ENCODE results near the gene MYO16.

MYO16 gene

DNA sequence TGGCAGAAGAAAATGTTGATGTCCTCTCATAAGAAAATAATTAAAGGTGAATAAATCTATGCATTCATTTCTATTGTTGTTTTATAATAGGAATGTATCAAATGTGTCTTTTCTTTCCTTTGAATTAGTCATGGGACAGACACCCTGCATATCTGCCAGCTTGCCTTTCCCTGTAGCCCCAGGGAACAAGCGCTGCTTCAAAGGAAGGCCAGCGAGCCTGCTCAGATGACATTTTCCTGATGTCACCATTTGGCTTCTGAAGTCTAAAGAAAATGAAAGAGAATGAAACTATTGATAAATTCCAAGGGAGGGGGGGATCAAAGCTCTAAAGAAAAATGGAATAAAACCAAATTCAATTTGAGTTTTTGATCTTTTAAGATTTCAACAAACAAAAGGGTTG is 582.2 kb downstream of the MYO16 start:
- no peak overlapping the region for H3K4me3 ChIP-seq (ENCODE audit: low read length)
- H3K27ac ChIP-seq (ENCODE audit: low read depth, low read length) = no peak overlapping the region
- no peaks in the 10 kb centered on the region for H3F3A ChIP-seq (ENCODE audit: control insufficient read depth, insufficient read depth)
- no peaks in the 10 kb centered on the region for H3K36me3 ChIP-seq (ENCODE audit: control insufficient read depth, low read length)
- H3K4me1 ChIP-seq (ENCODE audit: control insufficient read depth, low read length) = no peaks in the 10 kb centered on the region
- TF ChIP-seq EZH2phosphoT487 (IDR thresholded peaks at IDR 0.05; ENCODE audit: borderline replicate concordance, low read length) (no peak), CTCF (IDR thresholded peaks at IDR 0.05; ENCODE audit: low read depth, low read length, poor library complexity, severe bottlenecking) (no peak)
- no peaks in the 10 kb centered on the region for H3K27me3 ChIP-seq (ENCODE audit: control insufficient read depth, low read length)
- no peaks in the 10 kb centered on the region for H3K9me2 ChIP-seq (replicated peaks; ENCODE audit: control insufficient read depth, low read length)
- no peak overlapping the region for H3K4me2 ChIP-seq (ENCODE audit: low read length)
- no peaks in the 10 kb centered on the region for H3K79me2 ChIP-seq (ENCODE audit: control insufficient read depth, low read length)
- no peaks in the 10 kb centered on the region for H4K20me1 ChIP-seq (ENCODE audit: control insufficient read depth, insufficient read depth, low read depth, low read length)
- H3K9me3 ChIP-seq (ENCODE audit: control insufficient read depth, insufficient read depth, low read length) = no peaks in the 10 kb centered on the region

GRCh38 chr13:109212650-109213049 is 583.2 kb downstream of the MYO16 start:
- TF ChIP-seq EZH2phosphoT487 (IDR thresholded peaks at IDR 0.05; ENCODE audit: borderline replicate concordance, low read length) (no peak), CTCF (IDR thresholded peaks at IDR 0.05; ENCODE audit: low read depth, low read length, poor library complexity, severe bottlenecking) (no peak)
- H3K36me3 ChIP-seq (ENCODE audit: control insufficient read depth, low read length) = no peaks in the 10 kb centered on the region
- no peaks in the 10 kb centered on the region for H3K9me3 ChIP-seq (ENCODE audit: control insufficient read depth, insufficient read depth, low read length)
- no peaks in the 10 kb centered on the region for H3K27me3 ChIP-seq (ENCODE audit: control insufficient read depth, low read length)
- no peaks in the 10 kb centered on the region for H3K79me2 ChIP-seq (ENCODE audit: control insufficient read depth, low read length)
- H3K27ac ChIP-seq (ENCODE audit: low read depth, low read length) = no peak overlapping the region
- no peaks in the 10 kb centered on the region for H3K9me2 ChIP-seq (replicated peaks; ENCODE audit: control insufficient read depth, low read length)
- no peak overlapping the region for H3K4me2 ChIP-seq (ENCODE audit: low read length)
- no peaks in the 10 kb centered on the region for H3K4me1 ChIP-seq (ENCODE audit: control insufficient read depth, low read length)
- H3F3A ChIP-seq (ENCODE audit: control insufficient read depth, insufficient read depth) = no peaks in the 10 kb centered on the region
- no peak overlapping the region for H3K4me3 ChIP-seq (ENCODE audit: low read length)
- no peaks in the 10 kb centered on the region for H4K20me1 ChIP-seq (ENCODE audit: control insufficient read depth, insufficient read depth, low read depth, low read length)

DNA sequence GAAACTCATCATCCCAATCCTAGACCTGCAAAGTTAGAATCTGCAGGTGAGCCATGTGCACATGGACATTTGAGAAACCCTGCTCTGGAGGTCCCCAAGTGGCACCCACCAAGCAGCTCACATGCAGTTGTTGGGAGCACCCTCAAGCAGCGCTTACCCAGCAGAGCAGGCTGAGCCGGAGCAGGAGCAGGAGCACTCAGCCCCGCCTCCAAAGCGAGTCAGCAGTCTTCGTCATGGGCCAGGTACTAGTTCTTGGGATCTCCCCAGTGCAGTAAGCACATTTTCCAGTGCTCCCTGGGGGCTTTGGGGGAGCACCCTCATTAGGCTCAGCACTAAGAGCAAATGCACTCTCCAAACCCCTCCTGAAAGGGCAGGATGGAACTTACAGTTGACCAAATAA is 584.3 kb downstream of the MYO16 start:
- no peak overlapping the region for H3K27ac ChIP-seq (ENCODE audit: low read depth, low read length)
- H3K9me3 ChIP-seq (ENCODE audit: control insufficient read depth, insufficient read depth, low read length) = no peaks in the 10 kb centered on the region
- H3K79me2 ChIP-seq (ENCODE audit: control insufficient read depth, low read length) = no peaks in the 10 kb centered on the region
- no peaks in the 10 kb centered on the region for H3K36me3 ChIP-seq (ENCODE audit: control insufficient read depth, low read length)
- no peak overlapping the region for H3K4me2 ChIP-seq (ENCODE audit: low read length)
- H3K4me1 ChIP-seq (ENCODE audit: control insufficient read depth, low read length) = no peaks in the 10 kb centered on the region
- H4K20me1 ChIP-seq (ENCODE audit: control insufficient read depth, insufficient read depth, low read depth, low read length) = no peaks in the 10 kb centered on the region
- TF ChIP-seq CTCF (IDR thresholded peaks at IDR 0.05; ENCODE audit: low read depth, low read length, poor library complexity, severe bottlenecking) = no peak
- no peak for TF ChIP-seq EZH2phosphoT487 (IDR thresholded peaks at IDR 0.05; ENCODE audit: borderline replicate concordance, low read length)
- no peaks in the 10 kb centered on the region for H3K9me2 ChIP-seq (replicated peaks; ENCODE audit: control insufficient read depth, low read length)
- H3K27me3 ChIP-seq (ENCODE audit: control insufficient read depth, low read length) = no peaks in the 10 kb centered on the region
- H3K4me3 ChIP-seq (ENCODE audit: low read length) = no peak overlapping the region
- no peaks in the 10 kb centered on the region for H3F3A ChIP-seq (ENCODE audit: control insufficient read depth, insufficient read depth)

GRCh38 chr13:109214393-109214792 is 585.0 kb downstream of the MYO16 start:
- no peak for TF ChIP-seq CTCF (IDR thresholded peaks at IDR 0.05; ENCODE audit: low read depth, low read length, poor library complexity, severe bottlenecking)
- no peak for TF ChIP-seq EZH2phosphoT487 (IDR thresholded peaks at IDR 0.05; ENCODE audit: borderline replicate concordance, low read length)
- no peaks in the 10 kb centered on the region for H3K9me3 ChIP-seq (ENCODE audit: control insufficient read depth, insufficient read depth, low read length)
- no peaks in the 10 kb centered on the region for H3K79me2 ChIP-seq (ENCODE audit: control insufficient read depth, low read length)
- no peaks in the 10 kb centered on the region for H3K4me1 ChIP-seq (ENCODE audit: control insufficient read depth, low read length)
- no peak overlapping the region for H3K4me2 ChIP-seq (ENCODE audit: low read length)
- H3K27ac ChIP-seq (ENCODE audit: low read depth, low read length) = no peak overlapping the region
- no peaks in the 10 kb centered on the region for H3F3A ChIP-seq (ENCODE audit: control insufficient read depth, insufficient read depth)
- H3K27me3 ChIP-seq (ENCODE audit: control insufficient read depth, low read length) = no peaks in the 10 kb centered on the region
- H4K20me1 ChIP-seq (ENCODE audit: control insufficient read depth, insufficient read depth, low read depth, low read length) = no peaks in the 10 kb centered on the region
- H3K36me3 ChIP-seq (ENCODE audit: control insufficient read depth, low read length) = no peaks in the 10 kb centered on the region
- no peak overlapping the region for H3K4me3 ChIP-seq (ENCODE audit: low read length)
- H3K9me2 ChIP-seq (replicated peaks; ENCODE audit: control insufficient read depth, low read length) = no peaks in the 10 kb centered on the region
